GM18526 (cell line): ENCODE data around the gene EOLA2.
A peak's percentile ranks its signal among the peaks of the same experiment; 100 is the strongest.

Source experiments
- POLR2A ChIP-seq: IDR thresholded peaks from 3 replicates; pipeline ENCODE4 v1.6.1; 2011; ENCODE audit not compliant: insufficient read length; ENCODE audit errors: extremely low read depth

The EOLA2 gene

GRCh38 chrX:149938427-149938880 is at the start of gene EOLA2:
Gene EOLA2 (minus strand): TSS chrX:149938491. CDS start chrX:149933874, 4,617 bp downstream.
- peak; percentile 65 for TF ChIP-seq POLR2A

GRCh38 chrX:149987613-149988012 is 49.3 kb upstream of the EOLA2 start:
- TF ChIP-seq POLR2A: no peak

GRCh38 chrX:149984411-149984810 is 46.1 kb upstream of the EOLA2 start:
- no peak for TF ChIP-seq POLR2A

DNA sequence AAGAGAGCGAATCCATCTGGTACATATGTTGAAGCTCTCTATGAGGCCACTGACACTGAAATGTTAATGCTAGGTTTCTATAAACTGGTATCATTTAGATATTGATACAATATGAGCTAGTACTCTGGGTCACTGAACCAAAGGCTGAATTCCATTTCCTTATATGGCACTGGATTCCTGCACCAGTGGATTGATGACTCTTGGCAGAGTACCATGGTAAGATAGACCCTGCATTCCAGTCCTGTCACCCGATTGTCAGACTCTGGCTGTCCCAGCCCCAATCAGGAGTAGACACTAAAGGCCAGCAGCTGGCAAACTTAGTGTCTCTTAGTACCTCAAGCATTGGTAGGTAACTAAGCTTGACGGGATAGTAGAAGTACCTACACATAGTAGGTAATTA is 44.0 kb upstream of the EOLA2 start:
- TF ChIP-seq POLR2A: no peak

- TF ChIP-seq POLR2A: no peak
These were observed 40.9 kb upstream of the EOLA2 start for GRCh38 chrX:149979126-149979644.

DNA sequence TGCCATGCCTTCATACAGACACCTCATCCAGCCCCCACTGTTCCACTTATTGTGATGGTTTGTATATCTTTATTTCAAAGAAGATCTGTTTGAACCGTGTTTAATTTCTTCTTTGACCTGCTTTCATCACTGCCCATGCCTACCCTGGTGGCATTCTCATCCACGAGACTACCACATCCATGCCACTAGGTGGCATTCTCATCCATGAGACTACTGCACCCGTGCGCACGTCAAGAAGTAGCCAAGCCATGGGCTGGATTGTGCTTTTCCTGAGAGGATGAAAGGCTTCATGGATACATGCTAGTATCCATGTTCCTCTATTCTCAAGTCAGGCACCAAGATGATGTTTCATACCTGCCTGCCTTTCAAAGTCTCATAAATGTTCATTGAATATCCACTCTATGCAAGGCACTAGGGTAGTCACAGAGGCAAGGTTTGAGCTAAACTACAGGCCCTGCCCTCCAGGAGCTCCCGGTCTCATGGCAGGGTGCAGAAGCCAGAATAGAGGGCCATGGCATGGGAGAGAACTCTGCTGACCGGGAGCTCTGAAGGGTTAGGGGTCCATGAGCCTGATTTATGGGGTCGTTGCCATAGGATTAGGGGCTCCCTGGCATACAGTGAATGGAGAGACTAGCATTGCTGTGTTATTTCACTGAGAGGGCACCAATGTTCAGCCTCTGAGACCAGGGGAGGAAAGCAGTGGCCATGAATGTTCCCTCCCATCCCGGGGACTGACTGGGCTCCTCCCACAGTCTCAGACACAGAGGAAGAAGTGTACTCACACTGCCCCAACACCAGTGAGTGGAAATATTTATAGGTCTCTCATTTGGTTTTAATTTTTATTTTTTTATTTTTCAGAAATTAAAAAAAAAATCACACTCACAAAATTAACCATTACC is 24.8 kb upstream of the EOLA2 start:
- TF ChIP-seq POLR2A: no peak

DNA sequence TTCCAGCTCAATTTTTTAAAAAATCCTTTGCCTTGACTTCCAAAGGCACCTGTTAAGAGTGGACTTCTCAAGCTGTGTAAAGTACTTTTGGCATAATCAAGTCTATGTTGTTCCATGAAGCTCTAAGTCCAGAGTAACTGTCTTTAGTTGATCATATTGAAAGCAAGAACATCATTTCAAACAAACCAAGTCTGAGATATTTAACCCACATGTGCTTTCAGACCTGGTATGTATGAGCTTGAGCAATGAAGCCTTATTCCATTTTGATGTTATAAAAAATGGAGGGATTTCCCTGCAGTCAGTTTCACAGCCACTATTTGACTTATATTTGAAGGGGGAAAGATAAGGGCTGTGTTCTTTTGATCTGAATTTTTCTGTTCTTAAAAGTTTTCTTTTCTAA is 23.7 kb upstream of the EOLA2 start:
- no peak for TF ChIP-seq POLR2A

GRCh38 chrX:149961572-149961971 is 23.3 kb upstream of the EOLA2 start:
- no peak for TF ChIP-seq POLR2A

GRCh38 chrX:149950681-149951080 is 12.4 kb upstream of the EOLA2 start:
- TF ChIP-seq POLR2A: no peak

- no peak for TF ChIP-seq POLR2A
These were observed 11.6 kb upstream of the EOLA2 start for GRCh38 chrX:149949743-149950436.

DNA sequence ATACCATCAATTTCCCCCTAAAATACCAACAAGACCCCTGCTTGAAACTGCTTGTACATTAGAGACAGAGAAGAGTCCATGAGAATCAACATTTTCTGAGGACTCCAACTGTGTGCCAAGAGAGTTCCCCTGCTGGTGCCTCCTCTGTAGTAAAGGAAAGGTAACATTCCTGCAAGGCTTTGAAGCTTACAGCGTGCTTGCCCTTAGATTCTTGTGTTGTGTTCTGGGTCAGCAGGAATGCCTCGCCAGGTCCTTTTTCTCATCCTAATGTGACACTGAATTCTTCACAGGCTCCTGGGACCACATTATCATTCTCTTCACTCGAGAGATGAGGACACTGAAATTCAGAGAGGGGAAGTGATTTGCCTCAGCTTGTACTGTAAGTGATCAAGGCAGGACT is 9.7 kb upstream of the EOLA2 start:
- no peak for TF ChIP-seq POLR2A

DNA sequence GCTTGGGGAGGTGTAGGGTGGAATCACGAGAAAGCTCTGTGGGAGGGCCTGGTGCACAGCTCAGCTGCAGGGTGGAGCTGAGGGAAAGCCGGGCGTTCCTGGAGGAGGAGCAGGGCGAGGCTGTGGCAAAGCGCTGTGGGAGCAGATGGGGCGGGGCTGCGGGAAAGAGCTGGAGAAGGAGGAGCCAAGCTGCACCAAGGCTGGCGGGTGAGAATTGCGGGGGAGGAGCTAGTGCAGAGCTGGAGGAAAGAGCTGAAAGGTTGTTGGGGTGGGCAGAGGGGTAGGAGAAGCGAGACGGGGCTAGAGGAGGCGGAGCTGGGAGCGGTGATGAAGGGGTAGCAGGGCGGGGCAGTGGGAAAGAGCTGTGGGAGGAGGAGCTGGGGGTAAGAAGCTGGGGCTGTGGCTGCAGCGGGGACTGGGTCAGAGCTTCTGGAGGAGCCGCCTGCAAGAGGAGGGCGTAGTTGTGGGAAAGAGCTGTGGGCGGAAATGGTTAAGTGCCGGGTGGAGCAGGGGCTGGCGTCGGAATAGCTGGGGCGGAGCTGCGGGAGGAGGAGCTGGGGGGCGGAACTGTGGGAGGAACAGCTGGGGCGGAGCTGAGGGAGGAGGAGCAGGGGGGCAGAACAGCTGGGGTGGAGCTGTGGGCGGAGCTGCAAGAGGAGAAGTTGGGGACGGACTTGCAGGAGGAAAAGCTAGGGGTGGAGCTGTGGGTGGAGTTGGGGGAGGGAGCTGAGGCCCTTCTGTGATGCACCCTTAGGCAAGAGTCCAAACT is 1.8 kb upstream of the EOLA2 start:
- TF ChIP-seq POLR2A: peak; percentile 53

- TF ChIP-seq POLR2A: no peak
These were observed 1.3 kb upstream of the EOLA2 start for GRCh38 chrX:149939655-149939904.

DNA sequence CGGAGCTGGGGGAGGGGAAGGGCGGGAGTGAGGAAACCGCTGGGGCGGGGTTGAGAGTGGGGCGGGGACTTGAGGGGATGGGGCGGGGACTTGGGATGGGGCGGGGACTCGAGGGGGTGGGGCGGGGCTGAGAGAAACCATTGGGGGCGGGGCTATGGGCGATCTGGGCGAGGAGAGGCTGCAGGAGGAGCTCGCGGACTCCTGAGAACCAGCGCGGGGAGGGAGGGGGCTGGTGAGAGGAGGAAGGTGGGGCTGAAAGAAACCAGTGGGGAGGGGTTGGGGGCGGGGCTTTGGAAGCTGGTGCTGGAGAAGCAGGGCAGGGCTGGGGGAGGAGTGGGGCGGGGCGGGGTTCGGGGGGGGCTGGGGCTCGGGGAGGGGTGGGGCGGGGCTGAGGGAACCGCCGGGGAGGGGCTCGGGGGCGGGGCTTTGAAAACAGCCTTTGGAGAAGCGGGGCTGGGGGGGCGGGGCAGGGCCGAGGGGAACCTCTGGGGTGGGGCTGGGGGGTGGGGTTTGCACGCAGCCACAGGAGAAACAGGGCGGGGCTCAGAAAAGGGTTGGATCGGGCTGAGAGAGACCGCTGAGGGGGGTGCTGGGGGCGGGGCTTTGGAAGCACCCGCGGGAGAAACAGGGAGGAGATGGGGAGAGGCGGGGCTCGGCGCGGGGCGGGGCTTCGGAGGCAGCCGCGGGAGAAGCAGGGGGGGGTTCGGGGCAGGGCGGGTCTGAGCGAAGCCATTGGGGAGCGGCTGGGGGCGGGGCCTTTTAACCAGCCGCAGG is 777 bp upstream of the EOLA2 start:
- TF ChIP-seq POLR2A: no peak
